GM19372 (cell line): Measurements from ENCODE around the gene PNRC1.
"Not testable (repeated sequence)": the region's sequence is repeated elsewhere in the genome, so short reads cannot be mapped to it uniquely, and the experiment has no call there.

Experiments used
- ATAC-seq: cut with Tn5 transposase; IDR thresholded peaks from one replicate; pipeline ENCODE4 v1.9.1; 2021; ENCODE audit warnings: mild to moderate bottlenecking, low read depth, moderate library complexity; ENCODE audit not compliant: unreplicated experiment

Gene PNRC1

DNA sequence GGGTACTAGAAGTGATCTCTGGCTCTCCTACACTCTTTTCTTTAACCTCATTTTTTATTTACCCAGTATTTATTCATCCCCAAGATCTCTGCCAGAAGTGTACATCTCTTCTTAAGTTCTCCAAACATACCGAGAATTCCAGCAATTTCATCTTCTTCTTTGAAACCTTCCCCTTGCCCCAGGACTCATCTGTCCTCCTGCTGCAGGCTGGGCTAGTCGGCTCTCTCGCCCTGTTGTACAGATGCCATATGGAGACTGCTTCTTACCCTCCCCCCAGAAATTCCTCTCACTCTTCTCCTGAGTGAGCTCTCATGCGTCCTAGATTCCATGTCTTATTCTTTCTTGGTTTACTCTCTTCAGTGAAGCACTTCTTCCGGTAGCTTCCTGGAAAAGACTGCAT, 21.9 kb upstream of the PNRC1 start:
- ATAC-seq = no peak

- ATAC-seq = no peak
Measured at GRCh38 chr6:89059227-89059626, 21.3 kb upstream of the PNRC1 start.

- ATAC-seq = no peak
Measured at GRCh38 chr6:89063881-89064280, 16.7 kb upstream of the PNRC1 start.

GRCh38 chr6:89064931-89065330, 15.6 kb upstream of the PNRC1 start:
- ATAC-seq = not testable (repeated sequence)

DNA sequence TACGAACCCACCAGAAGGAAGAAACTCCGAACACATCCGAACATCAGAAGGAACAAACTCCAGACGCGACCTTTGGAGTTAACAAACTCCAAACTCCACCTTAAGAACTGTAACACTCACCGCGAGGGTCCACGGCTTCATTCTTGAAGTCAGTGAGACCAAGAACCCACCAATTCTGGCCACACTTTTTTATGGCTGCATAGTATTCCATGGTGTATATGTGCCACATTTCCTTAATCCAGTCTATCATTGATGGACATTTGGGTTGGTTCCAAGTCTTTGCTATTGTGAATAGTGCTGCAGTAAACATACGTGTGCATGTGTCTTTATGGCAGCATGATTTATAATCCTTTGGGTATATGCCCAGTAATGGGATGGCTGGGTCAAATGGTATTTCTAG, 14.4 kb upstream of the PNRC1 start:
- not testable (repeated sequence) for ATAC-seq

DNA sequence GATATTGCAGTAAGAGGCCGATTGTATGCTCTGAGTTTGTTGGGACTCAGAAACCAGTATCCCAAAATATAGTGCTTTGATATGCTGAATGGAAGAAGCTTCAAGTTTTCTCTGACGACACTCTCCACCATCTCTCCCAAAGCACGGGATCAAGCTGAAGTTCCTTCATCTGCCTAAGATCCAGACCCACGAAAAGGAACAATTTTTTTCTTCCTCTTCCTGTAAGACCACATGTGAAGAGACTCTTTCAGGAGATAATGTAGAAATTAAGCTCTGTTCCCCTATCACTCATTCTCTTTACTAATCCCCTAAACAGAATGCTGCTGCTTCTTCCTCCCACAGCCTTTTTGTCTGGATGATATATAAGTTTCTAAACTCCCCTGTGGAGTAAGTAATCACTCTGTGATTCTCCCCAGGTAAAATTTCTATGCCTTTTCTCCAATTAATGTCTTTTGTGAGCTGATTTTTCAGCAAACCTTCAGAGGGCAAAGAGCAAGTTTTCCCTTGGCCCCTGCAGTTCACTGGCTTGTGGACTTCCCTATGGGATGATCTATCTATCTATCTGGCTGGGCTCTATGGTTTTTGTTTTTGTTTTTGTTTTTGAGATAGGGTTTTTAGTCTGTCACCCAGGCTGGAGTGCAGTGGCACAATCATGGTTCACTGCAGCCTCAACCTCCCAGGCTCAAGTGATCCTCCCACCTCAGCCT, 13.5 kb upstream of the PNRC1 start:
- no peak for ATAC-seq

GRCh38 chr6:89067796-89068195, 12.8 kb upstream of the PNRC1 start:
- ATAC-seq = no peak

GRCh38 chr6:89068695-89069094, 11.9 kb upstream of the PNRC1 start:
- no peak for ATAC-seq

DNA sequence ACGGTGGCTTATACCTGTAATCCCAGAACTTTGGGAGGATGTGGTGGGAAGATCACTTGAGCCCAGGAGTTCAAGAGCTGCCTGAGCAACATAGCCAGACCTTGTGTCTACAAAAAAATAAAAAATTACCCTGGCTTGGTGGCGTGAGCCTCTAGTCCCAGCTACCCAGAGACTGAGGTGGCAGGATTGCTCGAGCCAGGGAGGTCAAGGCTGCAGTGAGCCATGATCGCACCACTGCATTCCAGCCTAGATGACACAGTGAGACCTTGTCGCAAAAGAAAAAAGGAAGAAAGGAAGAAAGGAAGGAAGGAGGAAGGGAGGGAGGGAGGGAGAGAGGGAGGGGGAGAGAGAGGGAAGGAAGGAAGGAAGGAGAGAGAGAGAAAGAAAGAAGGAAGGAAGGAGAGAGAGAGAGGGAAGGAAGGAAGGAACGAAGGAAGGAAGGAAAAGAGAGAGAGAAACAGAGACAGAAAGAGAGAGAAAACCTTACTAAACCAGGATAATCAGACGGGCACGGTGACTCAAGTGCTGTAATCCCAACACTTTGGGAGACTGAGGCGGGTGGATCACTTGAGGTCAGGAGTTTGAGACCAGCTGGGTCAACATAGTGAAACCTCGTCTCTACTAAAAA, 10.9 kb upstream of the PNRC1 start:
- ATAC-seq = no peak

GRCh38 chr6:89071036-89071435, 9.5 kb upstream of the PNRC1 start:
- ATAC-seq = no peak

GRCh38 chr6:89073014-89073620, 7.4 kb upstream of the PNRC1 start:
- ATAC-seq = no peak

DNA sequence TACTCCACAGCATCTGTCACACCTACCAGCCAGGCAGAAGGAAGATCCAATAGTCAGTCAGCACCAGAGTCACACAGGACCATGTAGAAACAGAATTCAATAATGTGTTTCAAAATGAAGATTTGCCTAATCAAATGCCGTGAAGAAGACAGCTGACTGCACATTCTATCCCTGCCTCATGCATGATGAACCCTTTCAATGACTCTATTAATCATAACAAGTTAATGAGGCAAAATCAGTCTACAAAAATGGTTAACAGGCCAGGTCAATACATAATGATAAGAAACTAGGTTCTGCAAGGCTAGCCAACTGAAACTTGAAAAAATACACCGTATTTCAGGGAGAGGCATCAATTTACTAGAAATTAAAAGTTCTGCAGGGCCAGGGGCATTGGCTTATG, 6.7 kb upstream of the PNRC1 start:
- no peak for ATAC-seq

DNA sequence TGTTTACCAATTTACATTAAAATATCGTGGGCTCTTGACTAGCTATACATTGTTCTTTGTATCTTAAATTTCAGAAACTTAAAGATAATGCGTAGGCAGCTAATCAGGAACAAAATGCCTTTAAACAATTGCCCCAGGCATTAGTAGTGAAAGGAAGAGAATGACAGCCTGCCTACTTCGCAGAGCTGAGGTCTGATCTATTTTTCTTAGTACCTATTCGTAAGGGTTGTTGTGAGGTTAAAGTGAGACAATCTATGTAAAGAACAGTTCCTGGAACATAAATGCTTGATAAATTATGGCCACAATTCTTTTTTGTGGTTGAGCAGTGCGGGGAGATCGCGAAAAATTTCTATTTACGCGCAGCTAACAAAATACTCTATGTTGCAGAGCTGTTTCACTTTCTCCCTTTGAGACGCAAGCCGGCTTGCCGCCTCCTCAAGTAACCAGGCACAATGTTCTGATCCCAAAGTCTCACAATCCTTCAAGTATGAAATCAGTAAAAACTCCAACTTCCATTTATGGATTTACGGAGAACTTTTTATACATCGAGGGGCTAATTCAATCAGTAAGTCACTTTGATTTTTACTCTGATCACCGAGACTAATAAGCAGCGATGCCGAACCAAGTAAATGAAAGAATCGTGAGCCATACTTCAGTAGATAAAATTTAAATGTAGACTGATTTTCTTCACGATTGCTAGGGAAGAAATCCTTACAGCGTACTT, 878 bp upstream of the PNRC1 start:
- ATAC-seq = no peak

- no peak for ATAC-seq
Measured at GRCh38 chr6:89081129-89081422, 525 bp downstream of the PNRC1 start.

- ATAC-seq = peak; percentile 50
Measured at GRCh38 chr6:89081423-89082322, 1.1 kb downstream of the PNRC1 start.

DNA sequence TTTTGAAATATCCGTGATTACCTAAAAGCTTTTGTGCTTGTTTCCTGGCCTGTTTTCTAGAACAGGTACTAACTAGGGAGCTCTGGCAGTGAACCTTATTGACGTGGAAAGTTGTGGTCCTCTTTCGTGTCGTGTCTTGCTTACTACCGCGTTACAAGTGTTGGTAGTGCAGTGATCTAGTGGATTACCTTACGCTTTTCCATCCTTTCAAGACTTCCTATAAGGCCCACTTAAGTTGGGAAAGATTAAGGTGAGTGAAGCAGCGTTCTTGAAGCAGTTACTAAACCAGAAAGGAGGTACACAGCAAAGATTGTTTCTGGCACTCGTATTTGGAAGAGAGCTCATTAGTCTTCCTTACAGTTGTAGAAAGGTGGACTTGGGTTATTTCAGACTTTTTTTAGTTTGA, 1.9 kb downstream of the PNRC1 start:
- ATAC-seq = no peak

DNA sequence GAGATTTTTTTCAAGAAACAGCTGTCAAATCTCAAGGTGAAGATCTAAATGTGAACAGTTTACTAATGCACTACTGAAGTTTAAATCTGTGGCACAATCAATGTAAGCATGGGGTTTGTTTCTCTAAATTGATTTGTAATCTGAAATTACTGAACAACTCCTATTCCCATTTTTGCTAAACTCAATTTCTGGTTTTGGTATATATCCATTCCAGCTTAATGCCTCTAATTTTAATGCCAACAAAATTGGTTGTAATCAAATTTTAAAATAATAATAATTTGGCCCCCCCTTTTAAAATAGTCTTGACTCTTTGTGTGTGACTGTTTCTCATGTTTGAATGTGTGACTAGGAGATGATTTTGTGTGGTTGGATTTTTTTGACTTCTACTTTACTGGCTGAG, 4.0 kb downstream of the PNRC1 start:
- ATAC-seq = no peak

DNA sequence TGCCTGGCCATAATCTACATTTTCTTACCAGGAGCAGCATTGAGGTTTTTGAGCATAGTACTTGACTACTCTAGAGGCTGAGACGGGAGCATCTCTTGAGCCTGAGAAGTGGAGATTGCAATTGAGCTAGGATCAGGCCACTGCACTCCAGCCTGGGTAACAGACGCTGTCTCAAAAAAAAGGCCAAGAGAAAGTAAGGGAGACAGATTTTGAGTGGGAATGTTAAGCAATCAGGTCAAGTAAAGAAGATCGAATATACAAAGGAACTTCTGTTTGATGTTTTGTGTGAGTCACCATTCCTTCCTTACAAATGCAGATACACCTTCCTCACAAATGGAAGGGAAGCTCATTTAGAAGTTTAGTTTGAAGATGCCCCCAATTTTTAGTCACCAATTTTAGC, 4.4 kb downstream of the PNRC1 start:
- no peak for ATAC-seq

DNA sequence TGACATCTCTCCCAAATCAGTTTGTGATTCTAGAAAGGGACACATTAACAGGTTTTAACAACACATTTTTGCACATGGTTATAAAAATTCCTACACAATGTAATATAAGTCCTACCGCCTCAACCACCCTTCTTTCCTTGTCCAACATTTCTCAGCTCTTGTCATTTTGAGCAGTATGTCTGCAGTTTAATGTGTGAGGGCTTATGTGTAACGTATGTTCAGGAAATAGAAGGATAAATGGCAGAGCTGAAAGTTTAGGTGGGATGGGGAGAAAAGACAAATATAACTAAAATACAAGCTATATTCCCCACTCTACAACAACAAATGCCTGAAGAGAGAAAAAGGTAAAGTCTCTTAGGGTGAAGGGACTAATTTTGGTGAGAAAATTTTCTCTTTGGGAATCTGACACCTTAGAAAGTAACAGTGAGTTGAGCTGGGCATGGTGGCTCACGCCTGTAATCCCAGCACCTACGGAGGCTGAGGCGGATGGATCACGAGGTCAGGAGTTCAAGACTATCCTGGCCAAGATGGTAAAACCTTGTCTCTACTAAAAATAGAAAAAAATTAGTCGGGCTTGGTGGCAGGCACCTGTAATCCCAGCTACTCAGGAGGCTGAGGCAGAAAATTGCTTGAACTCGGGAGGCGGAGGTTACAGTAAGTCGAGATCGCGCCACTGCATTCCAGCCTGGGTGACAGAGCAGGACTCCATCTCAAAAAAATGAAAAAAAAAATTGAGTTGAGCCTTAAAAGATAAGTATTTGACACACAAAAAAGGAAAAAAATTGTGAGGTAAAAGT, 5.1 kb downstream of the PNRC1 start:
- no peak for ATAC-seq

DNA sequence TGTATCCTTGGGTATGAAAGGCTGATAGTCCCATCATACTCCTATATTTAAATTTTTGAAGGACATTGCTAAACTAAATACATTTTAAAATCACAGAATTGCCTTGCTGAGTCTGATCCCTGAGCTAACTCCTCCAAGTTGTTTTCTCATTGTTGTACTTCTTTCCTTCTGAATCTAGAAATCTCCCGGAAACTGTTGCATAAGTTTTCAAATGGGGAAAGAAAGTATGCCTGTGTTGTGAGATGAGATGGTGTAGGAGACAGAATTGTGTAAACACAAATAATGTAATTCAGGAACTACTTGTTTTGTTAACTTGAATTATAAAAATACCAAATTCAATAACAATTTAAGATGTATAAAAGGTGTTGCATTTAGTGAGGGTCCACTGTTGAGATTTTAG, 7.3 kb downstream of the PNRC1 start:
- ATAC-seq = no peak
